ENCODE data around the gene PLCH2. TPM values are rescaled to one million over a fixed set of nuclear protein-coding genes. Genes with fewer than 3 reads are reported as not detected.

PLCH2 gene, protein sequence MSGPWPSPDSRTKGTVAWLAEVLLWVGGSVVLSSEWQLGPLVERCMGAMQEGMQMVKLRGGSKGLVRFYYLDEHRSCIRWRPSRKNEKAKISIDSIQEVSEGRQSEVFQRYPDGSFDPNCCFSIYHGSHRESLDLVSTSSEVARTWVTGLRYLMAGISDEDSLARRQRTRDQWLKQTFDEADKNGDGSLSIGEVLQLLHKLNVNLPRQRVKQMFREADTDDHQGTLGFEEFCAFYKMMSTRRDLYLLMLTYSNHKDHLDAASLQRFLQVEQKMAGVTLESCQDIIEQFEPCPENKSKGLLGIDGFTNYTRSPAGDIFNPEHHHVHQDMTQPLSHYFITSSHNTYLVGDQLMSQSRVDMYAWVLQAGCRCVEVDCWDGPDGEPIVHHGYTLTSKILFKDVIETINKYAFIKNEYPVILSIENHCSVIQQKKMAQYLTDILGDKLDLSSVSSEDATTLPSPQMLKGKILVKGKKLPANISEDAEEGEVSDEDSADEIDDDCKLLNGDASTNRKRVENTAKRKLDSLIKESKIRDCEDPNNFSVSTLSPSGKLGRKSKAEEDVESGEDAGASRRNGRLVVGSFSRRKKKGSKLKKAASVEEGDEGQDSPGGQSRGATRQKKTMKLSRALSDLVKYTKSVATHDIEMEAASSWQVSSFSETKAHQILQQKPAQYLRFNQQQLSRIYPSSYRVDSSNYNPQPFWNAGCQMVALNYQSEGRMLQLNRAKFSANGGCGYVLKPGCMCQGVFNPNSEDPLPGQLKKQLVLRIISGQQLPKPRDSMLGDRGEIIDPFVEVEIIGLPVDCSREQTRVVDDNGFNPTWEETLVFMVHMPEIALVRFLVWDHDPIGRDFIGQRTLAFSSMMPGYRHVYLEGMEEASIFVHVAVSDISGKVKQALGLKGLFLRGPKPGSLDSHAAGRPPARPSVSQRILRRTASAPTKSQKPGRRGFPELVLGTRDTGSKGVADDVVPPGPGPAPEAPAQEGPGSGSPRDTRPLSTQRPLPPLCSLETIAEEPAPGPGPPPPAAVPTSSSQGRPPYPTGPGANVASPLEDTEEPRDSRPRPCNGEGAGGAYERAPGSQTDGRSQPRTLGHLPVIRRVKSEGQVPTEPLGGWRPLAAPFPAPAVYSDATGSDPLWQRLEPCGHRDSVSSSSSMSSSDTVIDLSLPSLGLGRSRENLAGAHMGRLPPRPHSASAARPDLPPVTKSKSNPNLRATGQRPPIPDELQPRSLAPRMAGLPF (N-terminal part only)
- 10 to 100 TPM in 1 of 2 donors, 1 to 10 TPM in 1; 5.7 to 27.4 TPM for total RNA-seq

- TF ChIP-seq CTCF (IDR thresholded peaks at IDR 0.05) (no peak), POLR2A (IDR thresholded peaks at IDR 0.05) (no peak)
- DNase-seq (no peak), ATAC-seq (no peak)
- no peaks in the 10 kb centered on the region for H3K9me3 ChIP-seq
- no peaks in the 10 kb centered on the region for H3K27me3 ChIP-seq
- no peak within 1 kb of the TSS for H3K4me3 ChIP-seq
- 76 to 82% methylated on average over 14 to 30 of the region's 34 CpGs for WGBS, 2 donors
- intact Hi-C loops (cut with DNase I): no loop called here
- no peak within 1 kb of the TSS for H3K27ac ChIP-seq
- no peaks in the 10 kb centered on the region for H3K36me3 ChIP-seq (replicated peaks in 1 of 2; ENCODE audit: insufficient read depth in 1 of 2, low read depth in 2 of 2)
- no peaks in the 10 kb centered on the region for H3K4me1 ChIP-seq
Observed at GRCh38 chr1:2476061-2476999, at the start of gene PLCH2. TSS of gene PLCH2 (plus strand) at chr1:2476289. CDS start at chr1:2476589, 300 bp downstream.

DNA sequence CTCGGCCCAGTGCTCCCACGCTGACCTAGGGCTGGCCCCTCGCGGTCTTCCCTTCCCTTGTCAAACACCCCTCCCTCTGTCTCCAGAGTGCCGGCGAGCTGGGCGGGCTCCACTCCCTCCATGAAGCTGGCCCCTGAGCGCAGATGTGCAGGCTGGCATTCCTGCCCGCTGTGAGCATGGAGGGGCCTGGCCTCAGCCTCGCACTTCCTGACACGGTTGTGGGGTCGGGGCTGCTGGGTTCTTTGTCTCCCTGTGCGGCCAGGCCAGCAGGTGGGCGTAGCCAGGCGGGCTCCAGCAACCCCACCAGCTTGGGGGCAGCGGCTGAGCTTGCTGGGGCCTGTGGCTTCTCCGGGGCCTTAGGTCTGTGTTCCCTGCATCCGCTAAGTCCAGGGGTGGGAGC is 49.5 kb upstream of the PLCH2 start:
- no peak for DNase-seq
- Histone ChIP-seq H3K27ac (no peak overlapping the region), H3K9me3 (peaks cover 0 to 7% (median 0%) of the 10 kb centered on the region in 3 donors), H3K4me3 (no peak overlapping the region), H3K4me1 (no peaks in the 10 kb centered on the region), H3K36me3 (replicated peaks in 1 of 2; ENCODE audit: insufficient read depth in 1 of 2, low read depth in 2 of 2) (no peaks in the 10 kb centered on the region), H3K27me3 (no peaks in the 10 kb centered on the region)
- 48 to 60% methylated on average over 2 to 18 of the region's 18 CpGs for WGBS, 2 donors
- intact Hi-C loops (cut with DNase I): no loop called here
- TF ChIP-seq POLR2A (IDR thresholded peaks at IDR 0.05) (no peak), CTCF (IDR thresholded peaks at IDR 0.05) (no peak)
- ATAC-seq: no peak

DNA sequence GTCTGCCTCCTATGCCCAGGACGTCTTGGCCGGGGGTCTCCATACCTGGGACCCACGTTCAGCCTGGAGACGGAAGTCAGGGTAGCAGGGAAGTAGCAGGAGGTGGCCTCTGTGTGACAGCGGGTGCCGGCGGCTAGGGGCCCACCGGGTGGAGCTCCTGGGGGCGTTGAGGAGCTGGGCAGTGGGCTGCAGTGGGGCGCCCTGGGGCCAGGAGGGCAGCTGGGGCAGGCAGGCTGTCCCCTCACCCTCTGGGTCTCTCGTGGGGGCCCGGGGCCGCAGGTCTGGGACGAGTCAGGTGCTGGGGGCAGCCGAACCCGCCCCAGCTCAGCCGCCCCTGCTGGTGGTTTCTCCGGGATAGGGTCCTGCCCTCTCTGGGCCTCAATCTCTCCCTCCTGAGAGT is 49.0 kb upstream of the PLCH2 start:
- DNase-seq (no peak), ATAC-seq (no peak)
- WGBS, 2 donors: 60 to 63% methylated on average over 1 to 17 of the region's 18 CpGs
- Histone ChIP-seq H3K36me3 (replicated peaks in 1 of 2; ENCODE audit: insufficient read depth in 1 of 2, low read depth in 2 of 2) (no peaks in the 10 kb centered on the region), H3K27ac (no peak overlapping the region), H3K27me3 (no peaks in the 10 kb centered on the region), H3K9me3 (peaks cover 0 to 7% (median 0%) of the 10 kb centered on the region in 3 donors), H3K4me3 (no peak overlapping the region), H3K4me1 (no peaks in the 10 kb centered on the region)
- intact Hi-C loops (cut with DNase I): no loop called here
- TF ChIP-seq POLR2A (IDR thresholded peaks at IDR 0.05) (no peak), CTCF (IDR thresholded peaks at IDR 0.05) (no peak)

DNA sequence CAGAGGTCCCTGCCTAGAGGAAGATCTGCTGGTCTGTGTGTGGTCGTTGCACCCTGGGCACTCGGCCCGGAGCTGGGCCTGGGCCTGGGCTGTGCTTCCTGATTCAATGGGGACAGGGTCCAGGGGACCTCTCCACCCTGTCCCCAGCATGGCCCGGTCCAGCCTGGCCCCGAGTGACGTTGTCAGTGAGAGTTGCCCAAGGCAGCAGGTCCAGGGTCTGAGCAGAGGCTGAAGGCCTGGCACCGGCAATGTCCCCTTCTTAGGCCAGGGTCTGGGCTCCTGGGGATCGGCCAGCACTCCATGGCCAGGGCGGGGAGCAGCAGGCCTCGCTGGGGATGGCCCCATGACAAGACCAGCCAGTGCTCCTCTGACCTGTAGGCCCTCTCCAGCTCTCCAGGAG is 48.1 kb upstream of the PLCH2 start:
- 73 to 81% methylated on average over 5 to 10 of the region's 10 CpGs for WGBS, 2 donors
- H3K9me3 ChIP-seq: peaks cover 0 to 7% (median 0%) of the 10 kb centered on the region in 3 donors
- H3K36me3 ChIP-seq (replicated peaks in 1 of 2; ENCODE audit: insufficient read depth in 1 of 2, low read depth in 2 of 2): no peaks in the 10 kb centered on the region
- no peak for TF ChIP-seq POLR2A (IDR thresholded peaks at IDR 0.05)
- TF ChIP-seq CTCF (IDR thresholded peaks at IDR 0.05): no peak
- no peaks in the 10 kb centered on the region for H3K27me3 ChIP-seq
- DNase-seq (no peak), ATAC-seq (no peak)
- H3K27ac ChIP-seq: no peak overlapping the region
- intact Hi-C loops (cut with DNase I): no loop called here
- H3K4me1 ChIP-seq: no peaks in the 10 kb centered on the region
- no peak overlapping the region for H3K4me3 ChIP-seq

Data from body of pancreas (tissue), 4 donors.